Breast epithelium (tissue), 3 donors: Measurements from ENCODE around the gene BTAF1.
"Not testable (repeated sequence)": the region's sequence is repeated elsewhere in the genome, so short reads cannot be mapped to it uniquely, and the experiment has no call there.

Experiments used
- POLR2A ChIP-seq: fragments of 450-650 bp; IDR thresholded peaks from one replicate; pipeline ENCODE4 v1.6.1; 2016; ENCODE audit warnings: antibody characterized with exemption, mild to moderate bottlenecking, moderate library complexity
- POLR2AphosphoS5 ChIP-seq, 3 donors: sonication (generic); formaldehyde crosslinking; IDR thresholded peaks; one replicate each; pipeline ENCODE4 v1.6.1; 2017; ENCODE audit warnings: antibody characterized with exemption in 3 of 3

GRCh38 chr10:92033070-92033469 lies 109.5 kb downstream of the BTAF1 start:
- not testable (repeated sequence) for TF ChIP-seq POLR2A; POLR2AphosphoS5 (IDR thresholded peaks at IDR 0.05)
